Endothelial cell of umbilical vein (primary cell): Measurements from ENCODE around the gene HPS3. TPM values are rescaled to one million over a fixed set of nuclear protein-coding genes. Genes with fewer than 3 reads are reported as not detected.

Experiments
- BruUV-seq: library from RNA; stranded (reverse); fragments of 400-500 nt; replicated peaks from 2 replicates; lab custom pipeline; 2021; lab: Mats Ljungman, UMichigan
- CTCF ChIA-PET: fragments of 300-600, 350-600 bp; sonication (Branson Sonifier 250); formaldehyde crosslinking; loops from one replicate; lab custom pipeline; 2021; ENCODE audit warnings: antibody characterized with exemption, inconsistent platforms; lab: Charles Lee
- POLR2A ChIA-PET: fragments of 300-600, 350-600 bp; sonication (Branson Sonifier 250); formaldehyde crosslinking; loops from one replicate; lab custom pipeline; 2021; ENCODE audit warnings: antibody characterized with exemption, inconsistent platforms; lab: Charles Lee
- DNase-seq: peaks from one replicate; pipeline ENCODE4 v3.0.0-alpha.2; 2011; ENCODE audit warnings: low read depth, low spot score
- FAIRE-seq: peaks from 2 replicates; lab custom pipeline; 2011; peaks lifted over from hg19 to GRCh38; lab: Jason Lieb, UNC
- H2AFZ ChIP-seq: 2 replicates; pipeline ENCODE4 v1.6.0; 2012; ENCODE audit warnings: low read depth, low read length, control low read depth, inconsistent platforms
- H3K27ac ChIP-seq: 2 replicates; pipeline ENCODE4 v1.5.1; 2011; ENCODE audit warnings: low read depth, mild to moderate bottlenecking, control low read depth, low read length, moderate library complexity; ENCODE audit not compliant: insufficient read depth
- H3K27me3 ChIP-seq, 2 experiments: 2 replicates each; pipeline versions ENCODE4 v1.6.0 to v1.6.1; 2011; ENCODE audit warnings: low read length in 2 of 2, mixed read lengths in 1 of 2; ENCODE audit not compliant: control insufficient read depth in 2 of 2, insufficient read depth in 2 of 2
- H3K36me3 ChIP-seq, 2 experiments: 2 replicates in 1 of 2; 3 replicates in 1 of 2; pipeline ENCODE4 v1.5.1; 2011; ENCODE audit warnings: low read length in 2 of 2, mild to moderate bottlenecking in 1 of 2, moderate library complexity in 1 of 2; ENCODE audit not compliant: control insufficient read depth in 2 of 2, insufficient read depth in 2 of 2; ENCODE audit errors: extremely low read depth in 1 of 2
- H3K4me1 ChIP-seq: 3 replicates; pipeline ENCODE4 v1.5.1; 2011; ENCODE audit warnings: mild to moderate bottlenecking, low read length; ENCODE audit not compliant: control insufficient read depth, insufficient read depth; ENCODE audit errors: extremely low read depth
- H3K4me2 ChIP-seq: 2 replicates; pipeline ENCODE4 v1.6.1; 2011; ENCODE audit warnings: low read length, control low read depth, mixed read lengths; ENCODE audit not compliant: insufficient read depth
- H3K4me3 ChIP-seq, 3 experiments: fragments of 200-600 bp in 1 of 3; sonication (generic), shearing (Covaris generic) in 1 of 3; replicated peaks in 1 of 3; 2 replicates each; pipeline ENCODE4 v1.5.1; 2011 to 2016; ENCODE audit warnings: control low read depth in 3 of 3, low read length in 3 of 3, mild to moderate bottlenecking in 2 of 3, inconsistent platforms in 1 of 3, low read depth in 1 of 3, moderate library complexity in 1 of 3; ENCODE audit not compliant: insufficient read depth in 1 of 3
- H3K79me2 ChIP-seq: 2 replicates; pipeline ENCODE4 v1.6.0; 2012; ENCODE audit warnings: low read length, inconsistent platforms; ENCODE audit not compliant: control insufficient read depth, insufficient read depth
- H3K9ac ChIP-seq: replicated peaks from 2 replicates; pipeline ENCODE3; 2011; ENCODE audit warnings: low read length, control low read depth; ENCODE audit not compliant: insufficient read depth; ENCODE audit errors: extremely low read depth
- H3K9me1 ChIP-seq: replicated peaks from 3 replicates; pipeline ENCODE4 v1.6.0; 2011; ENCODE audit warnings: mild to moderate bottlenecking, low read length; ENCODE audit not compliant: control insufficient read depth, insufficient read depth; ENCODE audit errors: extremely low read depth
- H3K9me3 ChIP-seq: replicated peaks from 2 replicates; pipeline ENCODE4 v1.5.1; 2012; ENCODE audit warnings: low read length, inconsistent platforms; ENCODE audit not compliant: control insufficient read depth, insufficient read depth
- H4K20me1 ChIP-seq: replicated peaks from 2 replicates; pipeline ENCODE3; 2011; ENCODE audit warnings: mild to moderate bottlenecking, low read length; ENCODE audit not compliant: control insufficient read depth, insufficient read depth; ENCODE audit errors: extremely low read depth
- EZH2 ChIP-seq: IDR thresholded peaks from 2 replicates; pipeline ENCODE4 v1.6.1; 2012; ENCODE audit warnings: borderline replicate concordance, low read depth, mild to moderate bottlenecking, moderate library complexity, low read length, inconsistent platforms; ENCODE audit not compliant: severe bottlenecking
- FOS ChIP-seq: IDR thresholded peaks from 2 replicates; pipeline ENCODE4 v1.6.1; 2011; ENCODE audit warnings: mild to moderate bottlenecking, low read length, moderate library complexity, borderline replicate concordance; ENCODE audit not compliant: insufficient read depth
- GATA2 ChIP-seq: IDR thresholded peaks from 2 replicates; pipeline ENCODE4 v1.7.0; 2011; ENCODE audit warnings: low read depth, mild to moderate bottlenecking, moderate library complexity, mixed read lengths, low read length; ENCODE audit not compliant: insufficient read length, insufficient read depth
- JUN ChIP-seq: IDR thresholded peaks from 2 replicates; pipeline ENCODE4 v1.6.1; 2011; ENCODE audit warnings: borderline replicate concordance, low read depth; ENCODE audit not compliant: insufficient read length, insufficient read depth
- MAX ChIP-seq: IDR thresholded peaks from 2 replicates; pipeline ENCODE4 v1.6.1; 2011; ENCODE audit not compliant: insufficient read depth, insufficient read length
- MYC ChIP-seq: IDR thresholded peaks from one replicate; pipeline ENCODE4 v1.6.1; 2011; ENCODE audit warnings: mild to moderate bottlenecking, low read depth, low read length
- POLR2A ChIP-seq: IDR thresholded peaks from 2 replicates; pipeline ENCODE4 v1.6.1; 2012; ENCODE audit warnings: low read depth, mild to moderate bottlenecking, control low read depth, low read length
- POLR2AphosphoS5 ChIP-seq: IDR thresholded peaks from 2 replicates; pipeline ENCODE4 v1.6.1; 2012; ENCODE audit warnings: low read depth, mild to moderate bottlenecking, control low read depth, low read length, moderate library complexity; ENCODE audit not compliant: insufficient read depth
- dilution Hi-C: fragments of 300-500 bp; cut with MboI; formaldehyde crosslinking; loops from one replicate; pipeline ENCODE4 v1.15.0; 2019; ENCODE audit warnings: low sequenced_read_pairs; ENCODE audit not compliant: extremely low pct_ligation_motif_present
- intact Hi-C: fragments of 100-400 bp; cut with micrococcal nuclease; formaldehyde crosslinking; loops from one replicate; pipeline ENCODE4 v1.10.0; 2022
- polyA plus RNA-seq, 4 experiments: library from polyadenylated mRNA; depleted of rRNA in 3 of 4; stranded (reverse) in 3 of 4; unstranded in 1 of 4; fragments of >200 nt; gene quantifications; 2 replicates each; pipeline versions ENCODE4 v1.2.1 to v1.2.3, GENCODE V29; 2011 to 2012; ENCODE audit warnings: missing spikeins in 1 of 4
- total RNA-seq: library from RNA; stranded (reverse); gene quantifications from 2 replicates; pipeline ENCODE4 v1.2.3, GENCODE V29; 2021
- TF ChIP-seq, protein P1 (sequence below), 2 donors: IDR thresholded peaks; 1 replicate in 1 of 2; 2 replicates in 1 of 2; pipeline ENCODE4 v1.5.1; 2011; ENCODE audit warnings: low read length in 2 of 2, mild to moderate bottlenecking in 2 of 2, moderate library complexity in 2 of 2, control low read depth in 1 of 2, inconsistent platforms in 1 of 2, low read depth in 1 of 2; ENCODE audit not compliant: insufficient read depth in 1 of 2; ENCODE audit errors: extremely low read depth in 1 of 2

HPS3 gene
- total and polyA plus RNA-seq, 2 donors (not counting 3 experiments of a cell fraction or from before 2014, with no cell fraction given): 8.8 to 16.1 TPM

GRCh38 chr3:149151843-149152242 lies 22.4 kb downstream of the HPS3 start:
- Histone ChIP-seq H3K27ac (peak overlapping the region; percentile 28), H3K79me2 (no peaks in the 10 kb centered on the region), H3K4me2 (peak overlapping the region; percentile 10), H3K9ac (no peak overlapping the region), H3K9me1 (no peaks in the 10 kb centered on the region), H2AFZ (peak overlapping the region; percentile 65), H3K4me3 (no peak overlapping the region), H3K27me3 (no peaks in the 10 kb centered on the region), H3K9me3 (no peaks in the 10 kb centered on the region), H4K20me1 (no peaks in the 10 kb centered on the region), H3K4me1 (peaks cover 11% of the 10 kb centered on the region), H3K36me3 (no peaks in the 10 kb centered on the region)
- CTCF ChIA-PET: interaction anchor here (0.7 to 3.4 kb wide), 4 partner anchors 18 to 197 kb away, joined by 3 to 10 read pairs (median 4); no protein-coding TSS in a partner anchor
- intact Hi-C loops: no loop called here
- peak; percentile 76 for FAIRE-seq
- peak; percentile 58 for TF ChIP-seq GATA2
- TF ChIP-seq FOS: no peak
- peak; percentile 72 for DNase-seq
- no TSS peak for BruUV-seq
- POLR2A ChIA-PET: no interaction called here
- dilution Hi-C loops: no loop called here

DNA sequence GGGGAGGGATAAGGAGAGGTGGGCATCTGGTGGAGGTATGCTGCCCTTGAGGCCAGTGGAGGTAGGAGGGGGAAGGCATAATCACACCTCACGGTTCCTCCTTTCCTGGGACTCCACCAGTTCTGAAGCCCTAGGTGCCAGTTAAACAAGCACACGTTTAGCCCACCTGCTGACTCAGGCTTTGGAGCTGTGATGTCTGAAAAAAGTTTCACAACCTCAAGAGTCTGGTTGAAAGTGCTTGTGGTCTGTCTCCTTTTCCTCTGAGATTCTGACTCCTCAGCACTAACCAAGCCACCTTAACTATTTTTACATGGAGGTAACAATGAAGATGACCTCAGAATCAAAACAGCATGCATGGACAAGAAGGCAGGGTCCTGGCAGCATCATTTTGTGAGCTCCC lies 23.0 kb downstream of the HPS3 start:
- intact Hi-C loops: no loop called here
- no peak overlapping the region for H3K9ac ChIP-seq
- CTCF ChIA-PET: interaction anchor here (1.2 to 3.4 kb wide), 2 partner anchors 17 to 32 kb away, joined by 3 to 10 read pairs; no protein-coding TSS in a partner anchor

More for the DNA sequence above, 23.0 kb downstream of the HPS3 start:
- dilution Hi-C loops: no loop called here
- no peak overlapping the region for H2AFZ ChIP-seq
- H3K79me2 ChIP-seq: no peaks in the 10 kb centered on the region
- TF ChIP-seq MYC (no peak), POLR2AphosphoS5 (no peak), MAX (no peak), POLR2A (no peak), GATA2 (no peak), FOS (no peak), JUN (no peak), EZH2 (no peak)
- TF ChIP-seq, protein P1, sequence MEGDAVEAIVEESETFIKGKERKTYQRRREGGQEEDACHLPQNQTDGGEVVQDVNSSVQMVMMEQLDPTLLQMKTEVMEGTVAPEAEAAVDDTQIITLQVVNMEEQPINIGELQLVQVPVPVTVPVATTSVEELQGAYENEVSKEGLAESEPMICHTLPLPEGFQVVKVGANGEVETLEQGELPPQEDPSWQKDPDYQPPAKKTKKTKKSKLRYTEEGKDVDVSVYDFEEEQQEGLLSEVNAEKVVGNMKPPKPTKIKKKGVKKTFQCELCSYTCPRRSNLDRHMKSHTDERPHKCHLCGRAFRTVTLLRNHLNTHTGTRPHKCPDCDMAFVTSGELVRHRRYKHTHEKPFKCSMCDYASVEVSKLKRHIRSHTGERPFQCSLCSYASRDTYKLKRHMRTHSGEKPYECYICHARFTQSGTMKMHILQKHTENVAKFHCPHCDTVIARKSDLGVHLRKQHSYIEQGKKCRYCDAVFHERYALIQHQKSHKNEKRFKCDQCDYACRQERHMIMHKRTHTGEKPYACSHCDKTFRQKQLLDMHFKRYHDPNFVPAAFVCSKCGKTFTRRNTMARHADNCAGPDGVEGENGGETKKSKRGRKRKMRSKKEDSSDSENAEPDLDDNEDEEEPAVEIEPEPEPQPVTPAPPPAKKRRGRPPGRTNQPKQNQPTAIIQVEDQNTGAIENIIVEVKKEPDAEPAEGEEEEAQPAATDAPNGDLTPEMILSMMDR (IDR thresholded peaks at IDR 0.05; ENCODE audit: extremely low read depth in 1 of 2, insufficient read depth in 1 of 2, low read depth in 1 of 2, low read length in 2 of 2): no peak
- no TSS peak for BruUV-seq
- no peak overlapping the region for H3K4me2 ChIP-seq
- peaks cover 11% of the 10 kb centered on the region for H3K4me1 ChIP-seq
- no peaks in the 10 kb centered on the region for H4K20me1 ChIP-seq
- no peaks in the 10 kb centered on the region for H3K27me3 ChIP-seq
- no peaks in the 10 kb centered on the region for H3K9me3 ChIP-seq
- H3K4me3 ChIP-seq: no peak overlapping the region
- DNase-seq (no peak), FAIRE-seq (no peak)
- H3K36me3 ChIP-seq: no peaks in the 10 kb centered on the region
- POLR2A ChIA-PET: no interaction called here
- no peaks in the 10 kb centered on the region for H3K9me1 ChIP-seq
- H3K27ac ChIP-seq: no peak overlapping the region
